ENCODE data around the gene MRPL48. TPM values are rescaled to one million over a fixed set of nuclear protein-coding genes. Genes with fewer than 3 reads are reported as not detected.

MRPL48 gene
- polyA plus RNA-seq, 1 of the 3 experiments (the other 2 are of a cell fraction) = 29.2 TPM

- ChIA-PET CTCF (interaction anchor here (1.2 kb wide), 1 partner anchor 10 kb away, joined by 3 read pairs; no protein-coding TSS in a partner anchor), POLR2A (no interaction called here)
- DNase-seq = no peak
- H3K9me3 ChIP-seq = no peaks in the 10 kb centered on the region
- no peak overlapping the region for H3K4me2 ChIP-seq
- no peak overlapping the region for H3K27ac ChIP-seq (ENCODE audit: low read depth in 2 of 2, low read length in 1 of 2)
- 97% methylated on average over 5 of the region's 5 CpGs for WGBS (ENCODE audit: low lambda C conversion rate)
- H3K36me3 ChIP-seq (replicated peaks in 1 of 2; ENCODE audit: control insufficient read depth in 1 of 2, insufficient read depth in 2 of 2, low read length in 1 of 2) = no peaks in the 10 kb centered on the region
- H3K4me3 ChIP-seq (ENCODE audit: low read depth in 2 of 2, low read length in 1 of 2) = no peak overlapping the region
- H3F3A ChIP-seq (replicated peaks; ENCODE audit: insufficient read depth) = peaks cover 6% of the 10 kb centered on the region
- H3K9me2 ChIP-seq = no peaks in the 10 kb centered on the region
- no peaks in the 10 kb centered on the region; a peak in 1 of 4 replicates for H3K4me1 ChIP-seq (ENCODE audit: control insufficient read depth in 1 of 2, insufficient read depth in 2 of 2, low read depth in 1 of 2, low read length in 1 of 2)
- peaks cover 99% of the 10 kb centered on the region for H4K20me1 ChIP-seq (ENCODE audit: insufficient read depth)
- H3K79me2 ChIP-seq (ENCODE audit: insufficient read depth) = peaks cover 100% of the 10 kb centered on the region
- no peak overlapping the region for H2AFZ ChIP-seq (ENCODE audit: low read depth)
- H3K9ac ChIP-seq = no peak overlapping the region
- TF ChIP-seq REST (IDR thresholded peaks at IDR 0.05; ENCODE audit: low read depth, low read length) (no peak), USF2 (IDR thresholded peaks at IDR 0.05; ENCODE audit: borderline replicate concordance, low read depth, low read length) (no peak), ELF1 (IDR thresholded peaks at IDR 0.05) (no peak), CHD2 (IDR thresholded peaks at IDR 0.05; ENCODE audit: low read length, partially characterized antibody) (no peak), GATA2 (CRISPR knock-in tag; IDR thresholded peaks at IDR 0.05) (no peak)
- no peaks in the 10 kb centered on the region for H3K27me3 ChIP-seq (ENCODE audit: insufficient read depth)
These were observed 39.4 kb upstream of the MRPL48 start for GRCh38 chr11:73748300-73748699.

GRCh38 chr11:73749118-73749517, 38.6 kb upstream of the MRPL48 start:
- Histone ChIP-seq H4K20me1 (ENCODE audit: insufficient read depth) (peaks cover 97% of the 10 kb centered on the region), H3K4me2 (no peak overlapping the region), H3K27ac (ENCODE audit: low read depth in 2 of 2, low read length in 1 of 2) (no peak overlapping the region), H3K27me3 (ENCODE audit: insufficient read depth) (no peaks in the 10 kb centered on the region), H3K9me3 (no peaks in the 10 kb centered on the region), H3K9me2 (no peaks in the 10 kb centered on the region), H3F3A (replicated peaks; ENCODE audit: insufficient read depth) (peaks cover 6% of the 10 kb centered on the region), H3K4me3 (ENCODE audit: low read depth in 2 of 2, low read length in 1 of 2) (no peak overlapping the region), H3K4me1 (ENCODE audit: control insufficient read depth in 1 of 2, insufficient read depth in 2 of 2, low read depth in 1 of 2, low read length in 1 of 2) (no peaks in the 10 kb centered on the region), H3K79me2 (ENCODE audit: insufficient read depth) (peaks cover 100% of the 10 kb centered on the region), H2AFZ (ENCODE audit: low read depth) (no peak overlapping the region), H3K9ac (no peak overlapping the region), H3K36me3 (replicated peaks in 1 of 2; ENCODE audit: control insufficient read depth in 1 of 2, insufficient read depth in 2 of 2, low read length in 1 of 2) (no peaks in the 10 kb centered on the region)
- no peak for DNase-seq
- 96% methylated on average over 7 of the region's 7 CpGs for WGBS (ENCODE audit: low lambda C conversion rate)
- POLR2A ChIA-PET = no interaction called here
- CTCF ChIA-PET = no interaction called here
- no peak for TF ChIP-seq YY1 (IDR thresholded peaks at IDR 0.05; ENCODE audit: low read depth)
- TF ChIP-seq REST (IDR thresholded peaks at IDR 0.05; ENCODE audit: low read depth, low read length) = no peak
- no peak for TF ChIP-seq USF2 (IDR thresholded peaks at IDR 0.05; ENCODE audit: borderline replicate concordance, low read depth, low read length)
- no peak for TF ChIP-seq FOXM1 (IDR thresholded peaks at IDR 0.05; ENCODE audit: low read depth)
- no peak for TF ChIP-seq SMC3 (IDR thresholded peaks at IDR 0.05; ENCODE audit: low read depth, low read length)
- TF ChIP-seq ZBTB33 (IDR thresholded peaks at IDR 0.05; ENCODE audit: borderline replicate concordance, low read depth) = no peak
- TF ChIP-seq PBX3 (IDR thresholded peaks at IDR 0.05) = no peak
- no peak for TF ChIP-seq RXRA (IDR thresholded peaks at IDR 0.05; ENCODE audit: borderline replicate concordance, low read depth)
- no peak for TF ChIP-seq FOXJ3 (CRISPR knock-in tag; IDR thresholded peaks at IDR 0.05)
- TF ChIP-seq RFX5 (IDR thresholded peaks at IDR 0.05; ENCODE audit: low read length) = no peak
